BJ (cell line): ENCODE results near the gene PLBD1. TPM values are rescaled to one million over a fixed set of nuclear protein-coding genes. Genes with fewer than 3 reads are reported as not detected.

Experiments used
- CTCF ChIA-PET: fragments of 350-600 bp; formaldehyde crosslinking; extraction: SDS; loops from one replicate; lab custom pipeline; 2021; ENCODE audit warnings: antibody characterized with exemption, inconsistent platforms; lab: Yijun Ruan, JAX
- POLR2A ChIA-PET: fragments of 300-600 bp; sonication (Branson Sonifier 250); formaldehyde crosslinking; extraction: SDS; loops from one replicate; lab custom pipeline; 2021; ENCODE audit warnings: antibody characterized with exemption; lab: Charles Lee
- DNase-seq: peaks from one replicate; pipeline ENCODE4 v3.0.0-alpha.2; 2011; ENCODE audit warnings: low read depth
- H3K27me3 ChIP-seq: 2 replicates; pipeline ENCODE4 v1.6.0; 2011; ENCODE audit warnings: low read length; ENCODE audit not compliant: control insufficient read depth, insufficient read depth
- H3K36me3 ChIP-seq: 2 replicates; pipeline ENCODE4 v1.5.1; 2011; ENCODE audit warnings: low read length; ENCODE audit not compliant: control insufficient read depth, insufficient read depth
- H3K4me3 ChIP-seq: 2 replicates; pipeline ENCODE4 v1.5.1; 2011; ENCODE audit warnings: low read depth, mild to moderate bottlenecking, control low read depth, low read length
- polyA plus RNA-seq: library from polyadenylated mRNA; depleted of rRNA; stranded (reverse); fragments of >200 nt; gene quantifications from 2 replicates; pipeline ENCODE4 v1.2.3, GENCODE V29; 2011
- TF ChIP-seq, protein P1 (sequence below): IDR thresholded peaks from 2 replicates; pipeline ENCODE4 v1.5.1; 2011; ENCODE audit warnings: low read depth, mild to moderate bottlenecking, control low read depth, inconsistent platforms, low read length, moderate library complexity; ENCODE audit not compliant: insufficient read depth

The PLBD1 gene
- polyA plus RNA-seq, 1 experiment = 0.38 TPM

- H3K36me3 ChIP-seq = no peaks in the 10 kb centered on the region
- ChIA-PET POLR2A (no interaction called here), CTCF (interaction anchor here (0.6 kb wide), 1 partner anchor 9 kb away, joined by 3 read pairs; no protein-coding TSS in a partner anchor)
- no peaks in the 10 kb centered on the region for H3K27me3 ChIP-seq
- no peak for DNase-seq
- TF ChIP-seq, protein P1, sequence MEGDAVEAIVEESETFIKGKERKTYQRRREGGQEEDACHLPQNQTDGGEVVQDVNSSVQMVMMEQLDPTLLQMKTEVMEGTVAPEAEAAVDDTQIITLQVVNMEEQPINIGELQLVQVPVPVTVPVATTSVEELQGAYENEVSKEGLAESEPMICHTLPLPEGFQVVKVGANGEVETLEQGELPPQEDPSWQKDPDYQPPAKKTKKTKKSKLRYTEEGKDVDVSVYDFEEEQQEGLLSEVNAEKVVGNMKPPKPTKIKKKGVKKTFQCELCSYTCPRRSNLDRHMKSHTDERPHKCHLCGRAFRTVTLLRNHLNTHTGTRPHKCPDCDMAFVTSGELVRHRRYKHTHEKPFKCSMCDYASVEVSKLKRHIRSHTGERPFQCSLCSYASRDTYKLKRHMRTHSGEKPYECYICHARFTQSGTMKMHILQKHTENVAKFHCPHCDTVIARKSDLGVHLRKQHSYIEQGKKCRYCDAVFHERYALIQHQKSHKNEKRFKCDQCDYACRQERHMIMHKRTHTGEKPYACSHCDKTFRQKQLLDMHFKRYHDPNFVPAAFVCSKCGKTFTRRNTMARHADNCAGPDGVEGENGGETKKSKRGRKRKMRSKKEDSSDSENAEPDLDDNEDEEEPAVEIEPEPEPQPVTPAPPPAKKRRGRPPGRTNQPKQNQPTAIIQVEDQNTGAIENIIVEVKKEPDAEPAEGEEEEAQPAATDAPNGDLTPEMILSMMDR = no peak
- no peak overlapping the region for H3K4me3 ChIP-seq
Measured at GRCh38 chr12:14571779-14572178, 4.1 kb upstream of the PLBD1 start.

- CTCF ChIA-PET = interaction anchor here (1.0 kb wide), 1 partner anchor 8 kb away, joined by 3 read pairs; no protein-coding TSS in a partner anchor
- POLR2A ChIA-PET = interaction anchor here (0.6 kb wide), 1 partner anchor 13 kb away, joined by 3 read pairs; no protein-coding TSS in a partner anchor
- peaks cover 2% of the 10 kb centered on the region; the same call in 1 of the 2 replicates for H3K27me3 ChIP-seq
- H3K4me3 ChIP-seq = no peak overlapping the region
- DNase-seq = no peak
- TF ChIP-seq, protein P1 = no peak
- H3K36me3 ChIP-seq = no peaks in the 10 kb centered on the region
Measured at GRCh38 chr12:14570231-14570630, 2.5 kb upstream of the PLBD1 start.

- no peak for DNase-seq
- ChIA-PET CTCF (interaction anchor here (0.6 kb wide), 1 partner anchor 939 kb away, joined by 3 read pairs; no protein-coding TSS in a partner anchor), POLR2A (no interaction called here)
Measured at GRCh38 chr12:14564336-14564959, 3.2 kb downstream of the PLBD1 start.

GRCh38 chr12:14563046-14563445 is 4.6 kb downstream of the PLBD1 start:
- H3K4me3 ChIP-seq = no peak overlapping the region
- ChIA-PET POLR2A (no interaction called here), CTCF (no interaction called here)
- TF ChIP-seq, protein P1 = no peak
- peaks cover 2% of the 10 kb centered on the region; the same call in 1 of the 2 replicates for H3K27me3 ChIP-seq
- no peak for DNase-seq
- no peaks in the 10 kb centered on the region for H3K36me3 ChIP-seq

More at GRCh38 chr12:14564336-14564959, 3.2 kb downstream of the PLBD1 start:
- TF ChIP-seq, protein P1 = no peak
- Histone ChIP-seq H3K4me3 (no peak overlapping the region), H3K27me3 (peaks cover 2% of the 10 kb centered on the region; the same call in 1 of the 2 replicates), H3K36me3 (no peaks in the 10 kb centered on the region)

GRCh38 chr12:14562279-14562678 is 5.4 kb downstream of the PLBD1 start:
- TF ChIP-seq, protein P1 = no peak
- Histone ChIP-seq H3K4me3 (no peak overlapping the region), H3K27me3 (peaks cover 2% of the 10 kb centered on the region; the same call in 1 of the 2 replicates), H3K36me3 (no peaks in the 10 kb centered on the region)
- CTCF ChIA-PET = interaction anchor here (1.0 kb wide), 1 partner anchor 9 kb away, joined by 3 read pairs; no protein-coding TSS in a partner anchor
- POLR2A ChIA-PET = no interaction called here
- no peak for DNase-seq
